GM19238 (cell line): ENCODE results near the gene PIGB.
"Not testable (repeated sequence)": the region's sequence is repeated elsewhere in the genome, so short reads cannot be mapped to it uniquely, and the experiment has no call there.

ENCODE experiments used
- DNase-seq: peaks from one replicate; pipeline ENCODE4 v3.0.0; 2011; ENCODE audit warnings: low spot score; ENCODE audit not compliant: insufficient read length

The PIGB gene

DNA sequence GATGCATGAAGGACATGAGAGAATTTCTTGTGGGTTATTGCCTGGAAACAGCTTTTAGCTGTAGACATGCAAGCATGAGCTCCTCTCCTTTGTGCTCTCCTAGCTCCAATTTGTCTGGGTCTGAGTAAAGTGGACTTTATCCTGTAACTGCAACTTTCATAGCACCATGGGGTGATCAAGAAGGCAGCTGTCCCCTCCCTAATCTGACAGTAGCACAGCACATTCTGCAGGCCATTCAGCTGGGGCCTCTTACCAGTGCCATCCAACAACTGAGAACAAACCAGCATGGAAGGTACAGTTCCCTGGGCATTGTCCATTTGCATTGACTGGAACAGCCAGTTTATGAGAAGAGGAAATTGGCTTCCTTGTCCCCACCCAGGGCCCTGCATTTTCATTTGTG, 21.7 kb upstream of the PIGB start:
- DNase-seq, result no peak

DNA sequence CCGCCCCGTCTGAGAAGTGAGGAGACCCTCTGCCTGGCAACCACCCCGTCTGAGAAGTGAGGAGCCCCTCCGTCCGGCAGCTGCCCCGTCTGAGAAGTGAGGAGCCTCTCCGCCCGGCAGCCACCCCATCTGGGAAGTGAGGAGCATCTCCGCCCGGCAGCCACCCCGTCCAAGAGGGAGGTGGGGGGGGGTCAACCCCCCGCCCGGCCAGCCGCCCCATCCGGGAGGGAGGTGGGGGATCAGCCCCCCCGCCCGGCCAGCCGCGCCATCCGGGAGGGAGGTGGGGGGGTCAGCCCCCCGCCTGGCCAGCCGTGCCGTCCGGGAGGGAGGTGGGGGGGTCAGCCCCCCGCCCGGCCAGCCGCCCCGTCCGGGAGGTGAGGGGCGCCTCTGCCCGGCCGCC, 16.2 kb upstream of the PIGB start:
- DNase-seq, result not testable (repeated sequence)

- no peak for DNase-seq
Measured at GRCh38 chr15:55319537-55320237, 665 bp downstream of the PIGB start.

- no peak for DNase-seq
Measured at GRCh38 chr15:55320238-55320550, 1.2 kb downstream of the PIGB start.

DNA sequence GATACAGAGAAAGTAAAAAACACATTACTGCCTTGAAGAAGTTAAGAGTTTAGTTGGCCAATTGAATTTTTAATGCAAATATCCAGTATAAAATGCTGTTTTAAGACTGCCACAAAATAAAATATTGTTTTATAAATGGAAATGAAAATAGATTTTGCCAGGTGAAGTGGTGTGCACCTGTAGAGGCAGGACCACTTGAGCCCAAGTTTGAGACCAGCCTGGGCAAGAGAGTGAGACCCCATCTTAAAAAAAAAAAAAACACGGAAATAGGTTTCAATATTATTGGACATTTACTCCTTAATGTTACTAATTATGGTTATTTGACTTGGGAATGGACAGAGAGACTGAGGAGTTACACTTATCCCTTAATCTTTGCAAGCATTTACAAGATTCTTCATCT, 1.9 kb downstream of the PIGB start:
- DNase-seq, result no peak

DNA sequence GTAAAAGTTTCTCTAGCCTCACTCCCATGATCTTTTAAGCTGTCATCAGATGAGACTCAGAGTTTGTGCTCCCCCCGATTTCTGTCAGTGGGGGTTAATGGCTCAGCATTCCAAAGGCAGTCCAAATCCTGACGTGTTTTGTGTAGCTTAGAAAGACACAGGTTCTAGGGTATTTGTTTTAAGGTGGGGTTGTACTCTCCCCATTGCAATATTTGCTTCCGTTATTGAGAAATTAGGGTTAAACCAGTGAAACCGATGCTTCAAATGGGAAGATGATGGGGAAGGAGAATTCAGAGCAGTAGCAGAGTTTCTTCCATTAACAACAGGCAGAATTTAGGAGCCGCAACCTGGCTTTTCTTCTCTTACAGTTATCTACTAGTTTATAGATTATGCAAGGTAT, 3.4 kb downstream of the PIGB start:
- DNase-seq, result no peak

DNA sequence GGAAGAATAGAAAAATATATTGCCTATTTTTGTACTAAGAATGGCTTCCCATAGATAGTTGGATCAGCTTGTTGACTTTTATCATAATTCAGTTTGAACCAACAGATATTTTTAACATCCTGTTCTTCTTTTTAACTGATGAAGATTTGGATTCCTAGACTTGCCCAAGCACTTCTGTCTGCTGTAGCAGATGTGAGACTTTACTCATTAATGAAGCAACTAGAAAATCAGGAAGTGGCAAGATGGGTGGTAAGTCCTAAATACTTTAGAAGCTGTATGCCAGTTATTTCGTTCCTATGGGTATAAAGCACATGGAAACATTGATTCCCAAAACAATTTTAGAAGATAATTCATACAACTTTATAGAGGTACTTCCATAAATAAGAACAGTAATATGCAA, 8.4 kb downstream of the PIGB start:
- DNase-seq, result no peak

DNA sequence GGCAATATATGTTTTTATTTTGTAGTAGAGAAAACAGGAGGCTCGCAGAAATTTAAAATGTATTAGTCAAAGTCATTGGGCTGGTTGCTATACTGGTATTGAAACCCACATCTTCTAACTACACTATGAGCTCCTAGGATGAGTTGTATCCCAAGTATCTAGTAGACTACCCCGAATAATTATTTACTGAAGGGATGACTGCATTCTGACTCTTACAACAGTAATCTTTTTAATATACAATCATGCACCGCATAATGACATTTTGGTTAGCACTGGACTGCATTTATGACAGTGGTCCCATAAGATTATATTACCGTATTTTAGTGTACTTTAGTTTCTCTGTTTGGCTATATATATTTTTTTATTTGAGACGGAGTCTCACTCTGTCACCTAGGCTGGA, 15.3 kb downstream of the PIGB start:
- no peak for DNase-seq

DNA sequence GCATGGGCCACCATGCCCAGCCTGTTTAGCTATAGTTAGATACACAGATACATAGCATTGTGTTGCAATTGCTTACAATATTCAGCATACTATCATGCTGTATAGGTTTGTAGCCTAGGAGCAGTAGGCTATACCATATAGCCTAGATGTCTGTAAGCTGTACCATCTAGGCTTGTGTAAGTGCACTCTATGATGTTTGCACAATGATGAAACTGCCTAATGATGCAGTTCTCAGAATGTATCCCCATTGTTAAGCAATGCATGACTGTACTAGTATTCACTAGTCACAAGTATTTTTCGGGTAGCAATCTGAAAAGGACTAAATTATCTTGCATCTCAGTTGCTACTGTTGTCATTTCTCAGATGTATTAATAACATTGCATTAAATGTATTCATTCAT, 16.0 kb downstream of the PIGB start:
- DNase-seq, result no peak

DNA sequence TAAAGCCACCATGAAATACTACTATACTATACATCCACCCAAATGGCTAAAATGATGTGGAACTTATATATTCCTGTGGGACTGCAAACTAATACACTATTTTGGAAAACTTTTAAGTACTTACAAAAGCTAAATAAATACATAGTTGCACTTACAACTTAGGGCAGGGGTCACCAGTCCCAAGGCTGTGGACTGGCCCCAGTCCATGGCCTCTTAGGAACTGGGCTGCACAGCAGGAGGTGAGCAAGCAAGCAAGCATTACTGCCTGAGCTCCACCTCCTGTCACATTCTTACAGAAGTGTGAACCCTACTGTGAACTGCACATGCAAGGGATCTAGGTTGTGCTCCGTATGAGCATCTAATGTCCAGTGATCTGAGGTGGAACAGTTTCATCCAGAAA, 18.1 kb downstream of the PIGB start:
- DNase-seq, result no peak

DNA sequence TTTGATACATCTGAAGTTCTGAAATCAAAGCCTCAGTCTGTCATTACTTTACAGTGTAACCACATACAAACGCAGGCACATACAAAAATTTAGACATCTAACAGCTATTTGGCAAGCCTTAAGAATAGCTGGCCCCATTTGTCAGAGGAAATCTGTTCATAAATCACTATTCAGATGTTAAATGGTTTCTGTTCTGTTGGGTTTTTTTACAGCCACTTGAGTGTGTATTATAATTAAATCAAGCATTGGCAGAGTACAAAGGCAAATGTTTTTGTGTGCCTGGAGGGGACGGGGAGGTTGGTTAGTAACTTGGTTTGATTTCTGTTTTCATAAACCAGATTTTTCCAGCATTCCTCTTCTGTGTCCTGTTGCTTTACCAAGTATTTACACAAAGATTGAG, 24.1 kb downstream of the PIGB start:
- no peak for DNase-seq

GRCh38 chr15:55344206-55344605, 25.2 kb downstream of the PIGB start:
- DNase-seq, result no peak

DNA sequence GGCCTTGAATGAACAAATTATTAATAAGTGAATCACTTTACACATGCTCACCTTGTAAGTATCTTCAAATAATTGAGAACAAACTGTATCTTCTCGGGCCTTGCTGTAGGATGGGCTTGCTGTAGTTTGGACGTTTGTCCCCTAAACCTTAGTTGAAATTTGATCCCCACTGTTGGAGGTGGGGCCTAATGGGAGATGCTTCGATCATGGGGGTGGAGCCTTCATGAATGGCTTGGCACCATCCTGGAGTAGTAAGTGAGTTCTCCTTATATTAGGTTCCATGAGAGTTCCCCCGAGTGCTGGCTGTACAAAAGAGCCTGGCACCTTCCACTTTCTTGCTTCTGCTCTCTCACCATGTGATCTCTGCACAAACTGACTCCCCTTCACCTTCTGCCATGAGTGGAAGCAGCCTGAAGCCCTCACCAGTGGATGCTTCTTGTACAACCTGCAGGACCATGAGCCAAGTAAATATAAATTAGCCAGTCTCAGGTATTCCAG, 29.3 kb downstream of the PIGB start:
- no peak for DNase-seq

GRCh38 chr15:55349282-55349681, 30.3 kb downstream of the PIGB start:
- no peak for DNase-seq

- no peak for DNase-seq
Measured at GRCh38 chr15:55353025-55353424, 34.0 kb downstream of the PIGB start.

- no peak for DNase-seq
Measured at GRCh38 chr15:55356985-55357585, 38.1 kb downstream of the PIGB start.

GRCh38 chr15:55357774-55358173, 38.8 kb downstream of the PIGB start:
- no peak for DNase-seq

- no peak for DNase-seq
Measured at GRCh38 chr15:55358471-55358870, 39.4 kb downstream of the PIGB start.

DNA sequence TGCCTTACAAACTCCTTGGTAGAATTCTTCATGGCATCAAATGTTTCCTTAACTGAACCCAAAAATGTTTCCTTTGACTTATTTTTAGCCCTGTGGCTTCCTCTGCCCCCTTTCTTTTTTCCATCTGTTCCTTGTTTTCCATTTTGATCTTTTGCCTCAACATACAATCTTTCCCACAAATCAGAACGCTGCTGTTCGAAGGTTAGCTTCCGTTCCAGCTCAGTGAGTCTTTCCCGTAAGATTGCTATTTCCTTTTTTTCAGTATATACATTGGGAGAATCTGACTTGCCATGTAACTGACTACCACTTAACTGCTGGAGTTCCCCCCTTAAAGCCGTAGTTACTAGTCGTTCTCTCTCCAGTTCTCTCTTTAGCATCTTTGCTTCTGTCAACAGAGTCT, 41.2 kb downstream of the PIGB start:
- no peak for DNase-seq

- no peak for DNase-seq
Measured at GRCh38 chr15:55361048-55361447, 42.0 kb downstream of the PIGB start.

DNA sequence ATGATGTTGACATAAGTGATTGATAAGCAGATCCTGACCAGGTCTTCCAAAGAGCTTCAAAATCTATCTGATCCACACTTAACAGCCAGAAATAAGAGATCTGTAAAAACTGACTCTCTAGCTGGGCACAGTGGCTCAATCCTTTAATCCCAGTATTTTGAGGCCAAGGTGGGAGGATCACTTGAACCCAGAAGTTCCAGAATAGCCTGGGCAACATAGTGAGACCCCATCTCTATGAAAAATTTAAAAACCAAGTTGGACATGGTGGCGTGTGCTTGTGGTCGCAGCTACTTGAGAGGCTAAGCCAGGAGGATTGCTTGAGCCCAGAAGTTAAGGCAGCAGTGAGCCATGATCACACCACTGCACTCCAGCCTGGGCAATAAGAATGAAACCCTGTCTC, 43.6 kb downstream of the PIGB start:
- no peak for DNase-seq

- DNase-seq, result no peak
Measured at GRCh38 chr15:55366981-55367380, 48.0 kb downstream of the PIGB start.

- DNase-seq, result no peak
Measured at GRCh38 chr15:55372701-55373440, 53.8 kb downstream of the PIGB start.
